Hepatocyte (in vitro differentiated cells): ENCODE data around the gene PCDHGB4. TPM values are rescaled to one million over a fixed set of nuclear protein-coding genes. Genes with fewer than 3 reads are reported as not detected.

Experiments used
- DNase-seq: peaks from one replicate; pipeline ENCODE4 v3.0.0-alpha.2; 2016; ENCODE audit warnings: low spot score
- H2AFZ ChIP-seq: fragments of 200-600 bp; sonication (generic); 2 replicates; pipeline ENCODE4 v1.6.0; 2016; ENCODE audit warnings: antibody characterized with exemption, mild to moderate bottlenecking
- H3K27ac ChIP-seq: fragments of 200-600 bp; sonication (generic); 2 replicates; pipeline ENCODE4 v1.5.1; 2016; ENCODE audit warnings: mild to moderate bottlenecking
- H3K27me3 ChIP-seq: fragments of 200-600 bp; sonication (generic); 2 replicates; pipeline ENCODE4 v1.6.1; 2016
- H3K36me3 ChIP-seq: fragments of 200-600 bp; sonication (generic); replicated peaks from 2 replicates; pipeline ENCODE4 v1.5.1; 2016; ENCODE audit warnings: low read depth; ENCODE audit not compliant: insufficient read depth
- H3K4me1 ChIP-seq: fragments of 200-600 bp; sonication (generic); 2 replicates; pipeline ENCODE4 v1.5.1; 2016; ENCODE audit warnings: mild to moderate bottlenecking, moderate library complexity; ENCODE audit not compliant: insufficient read depth
- H3K4me2 ChIP-seq: fragments of 200-600 bp; sonication (generic); 2 replicates; pipeline ENCODE4 v1.6.0; 2016
- H3K4me3 ChIP-seq: fragments of 200-600 bp; sonication (generic); 2 replicates; pipeline ENCODE4 v1.5.1; 2016; ENCODE audit warnings: mild to moderate bottlenecking
- H3K79me2 ChIP-seq: fragments of 200-600 bp; sonication (generic); 2 replicates; pipeline ENCODE4 v1.6.0; 2017; ENCODE audit warnings: mild to moderate bottlenecking
- H3K9me2 ChIP-seq: fragments of 200-600 bp; sonication (generic); replicated peaks from 2 replicates; pipeline ENCODE4 v1.6.0; 2017; ENCODE audit warnings: mild to moderate bottlenecking; ENCODE audit not compliant: insufficient read depth
- H3K9me3 ChIP-seq: fragments of 200-600 bp; sonication (generic); 2 replicates; pipeline ENCODE4 v1.5.1; 2016; ENCODE audit warnings: low read depth, mild to moderate bottlenecking
- H4K20me1 ChIP-seq: fragments of 200-600 bp; sonication (generic); 2 replicates; pipeline ENCODE4 v1.6.0; 2016; ENCODE audit warnings: mild to moderate bottlenecking; ENCODE audit not compliant: insufficient read depth, poor library complexity, severe bottlenecking
- CTCF ChIP-seq: fragments of 200-600 bp; sonication (generic); IDR thresholded peaks from 2 replicates; pipeline ENCODE4 v1.5.1; 2016; ENCODE audit warnings: antibody characterized with exemption, mild to moderate bottlenecking; ENCODE audit not compliant: poor library complexity
- EZH2 ChIP-seq: fragments of 200-600 bp; sonication (generic); IDR thresholded peaks from 2 replicates; pipeline ENCODE4 v1.6.1; 2016; ENCODE audit warnings: antibody characterized with exemption, mild to moderate bottlenecking, borderline replicate concordance
- EZH2phosphoT487 ChIP-seq: fragments of 200-600 bp; sonication (generic); IDR thresholded peaks from one replicate; pipeline ENCODE4 v1.6.1; 2018; ENCODE audit warnings: antibody characterized with exemption, mild to moderate bottlenecking, low read depth, moderate library complexity; ENCODE audit not compliant: unreplicated experiment, severe bottlenecking
- WGBS: methylation state at CpG from one replicate; pipeline ENCODE4 v1.1.6; 2016; ENCODE audit warnings: low lambda C conversion rate; ENCODE audit errors: missing lambda C conversion rate; 5-methylcytosine and 5-hydroxymethylcytosine counted together
- polyA plus RNA-seq: library from polyadenylated mRNA; unstranded; fragments of >200 nt; fragmentation: Nextera tagmentation; extraction: Ambion mirVana; gene quantifications from 2 replicates; pipeline ENCODE4 v1.2.1, GENCODE V29; 2016
- total RNA-seq: library from RNA; depleted of rRNA; stranded (reverse); fragments of >200 nt; gene quantifications from 2 replicates; pipeline ENCODE4 v1.2.3, GENCODE V29; 2014

Gene PCDHGB4
- total and polyA plus RNA-seq, 2 experiments from 2014 or later: 17.9 to 20.0 TPM

- Histone ChIP-seq H3K4me3 (no peak overlapping the region), H3K4me1 (no peaks in the 10 kb centered on the region), H3K27me3 (no peaks in the 10 kb centered on the region), H3K9me3 (no peaks in the 10 kb centered on the region), H3K36me3 (no peaks in the 10 kb centered on the region), H3K27ac (no peak overlapping the region), H4K20me1 (no peaks in the 10 kb centered on the region), H3K4me2 (no peak overlapping the region), H3K9me2 (no peaks in the 10 kb centered on the region), H3K79me2 (no peaks in the 10 kb centered on the region), H2AFZ (no peak overlapping the region)
- WGBS: 83% methylated on average over 5 of the region's 5 CpGs
- no peak for DNase-seq
- no peak for TF ChIP-seq EZH2phosphoT487
- TF ChIP-seq CTCF: no peak
- no peak for TF ChIP-seq EZH2
Observed at GRCh38 chr5:141356133-141356532, 31.4 kb upstream of the PCDHGB4 start.

- no peak overlapping the region for H3K4me3 ChIP-seq
- H3K4me2 ChIP-seq: no peak overlapping the region
- H3K27me3 ChIP-seq: no peaks in the 10 kb centered on the region
- no peaks in the 10 kb centered on the region for H3K36me3 ChIP-seq
- no peaks in the 10 kb centered on the region for H3K9me2 ChIP-seq
- TF ChIP-seq CTCF (no peak), EZH2 (no peak), EZH2phosphoT487 (no peak)
- no peaks in the 10 kb centered on the region for H3K9me3 ChIP-seq
- no peaks in the 10 kb centered on the region for H3K4me1 ChIP-seq
- H3K79me2 ChIP-seq: no peaks in the 10 kb centered on the region
- H3K27ac ChIP-seq: no peak overlapping the region
- DNase-seq: no peak
- H2AFZ ChIP-seq: no peak overlapping the region
- H4K20me1 ChIP-seq: no peaks in the 10 kb centered on the region
- WGBS: 91% methylated on average over 19 of the region's 19 CpGs
Observed at GRCh38 chr5:141356950-141357349, 30.5 kb upstream of the PCDHGB4 start.

GRCh38 chr5:141359790-141360426, 27.6 kb upstream of the PCDHGB4 start, which contains the start of gene PCDHGB2:
Gene PCDHGB2, plus strand, starts transcription at chr5:141359994. Its CDS starts 142 bp downstream, at chr5:141360136.
- TF ChIP-seq EZH2 (no peak), EZH2phosphoT487 (no peak), CTCF (no peak)
- Histone ChIP-seq H3K79me2 (no peaks in the 10 kb centered on the region), H3K9me2 (no peaks in the 10 kb centered on the region), H3K27me3 (no peaks in the 10 kb centered on the region), H2AFZ (no peak within 1 kb of the TSS), H3K36me3 (no peaks in the 10 kb centered on the region), H3K4me1 (no peaks in the 10 kb centered on the region), H3K9me3 (peaks cover 5% of the 10 kb centered on the region), H4K20me1 (no peaks in the 10 kb centered on the region), H3K4me3 (no peak within 1 kb of the TSS), H3K27ac (no peak within 1 kb of the TSS), H3K4me2 (no peak within 1 kb of the TSS)
- no peak for DNase-seq
- WGBS: 80% methylated on average over 24 of the region's 24 CpGs
